GM18951 (cell line): ENCODE data around the gene PDZD7.

Experiments used
- POLR2A ChIP-seq: IDR thresholded peaks from 4 replicates; pipeline ENCODE4 v1.6.1; 2011; ENCODE audit warnings: mild to moderate bottlenecking; ENCODE audit not compliant: insufficient read length, insufficient read depth; ENCODE audit errors: extremely low read depth
- in situ Hi-C: fragments of 300-500 bp; cut with MboI; formaldehyde crosslinking; loops from one replicate; pipeline ENCODE4 v1.12.0; 2022; ENCODE audit warnings: low sequenced_read_pairs, mixed read lengths, inconsistent platforms; ENCODE audit not compliant: unreplicated experiment

Gene PDZD7

GRCh38 chr10:101015582-101015973 is 15.4 kb downstream of the PDZD7 start:
- no peak for TF ChIP-seq POLR2A
- in situ Hi-C loops, result no loop called here

- in situ Hi-C loops, result no loop called here
- TF ChIP-seq POLR2A, result no peak
These were observed 15.9 kb downstream of the PDZD7 start for GRCh38 chr10:101014966-101015581.

- no peak for TF ChIP-seq POLR2A
- in situ Hi-C loops, result no loop called here
These were observed 16.6 kb downstream of the PDZD7 start for GRCh38 chr10:101014230-101014884.

GRCh38 chr10:101013365-101013825 is 17.5 kb downstream of the PDZD7 start:
- in situ Hi-C loops, result no loop called here
- no peak for TF ChIP-seq POLR2A

GRCh38 chr10:101012525-101013364 is 18.2 kb downstream of the PDZD7 start:
- in situ Hi-C loops, result no loop called here
- no peak for TF ChIP-seq POLR2A

GRCh38 chr10:101011517-101012423 is 19.2 kb downstream of the PDZD7 start:
- no peak for TF ChIP-seq POLR2A
- in situ Hi-C loops, result no loop called here

- in situ Hi-C loops, result no loop called here
- no peak for TF ChIP-seq POLR2A
These were observed 20.6 kb downstream of the PDZD7 start for GRCh38 chr10:101010329-101010728.

GRCh38 chr10:101008823-101009423 is 22.0 kb downstream of the PDZD7 start:
- no peak for TF ChIP-seq POLR2A

GRCh38 chr10:101007915-101008822 is 22.8 kb downstream of the PDZD7 start:
- no peak for TF ChIP-seq POLR2A
- in situ Hi-C loops, result no loop called here

More at GRCh38 chr10:101008823-101009423, 22.0 kb downstream of the PDZD7 start:
- in situ Hi-C loops, result no loop called here

- in situ Hi-C loops, result no loop called here
- no peak for TF ChIP-seq POLR2A
These were observed 23.7 kb downstream of the PDZD7 start for GRCh38 chr10:101007099-101007711.

- in situ Hi-C loops, result no loop called here
- no peak for TF ChIP-seq POLR2A
These were observed 24.3 kb downstream of the PDZD7 start for GRCh38 chr10:101006593-101007098.
